HG02642 (cell line): ENCODE measurements around the gene PDGFC.

Source experiments
- ATAC-seq: cut with Tn5 transposase; IDR thresholded peaks from one replicate; pipeline ENCODE4 v1.9.1; 2021; ENCODE audit warnings: mild to moderate bottlenecking; ENCODE audit not compliant: unreplicated experiment, poor library complexity

PDGFC gene

DNA sequence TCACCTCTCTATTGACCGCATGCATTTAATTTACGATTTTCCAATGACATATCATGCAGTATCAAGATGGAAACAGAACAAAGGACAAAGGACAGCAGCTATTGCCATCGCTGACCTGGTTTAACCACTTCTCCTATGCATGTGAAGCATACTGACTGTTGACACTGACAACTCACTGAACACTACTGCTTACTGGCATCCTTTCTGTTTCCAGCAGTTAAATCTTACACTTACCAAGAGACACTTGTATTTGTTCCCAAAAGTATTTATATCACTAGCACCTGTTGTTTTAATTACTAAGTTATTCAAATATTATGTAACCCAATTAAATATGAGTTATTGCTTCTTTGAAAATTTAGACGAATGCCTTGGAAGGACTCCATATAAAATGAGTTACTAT is 176.7 kb downstream of the PDGFC start:
- ATAC-seq, result no peak

DNA sequence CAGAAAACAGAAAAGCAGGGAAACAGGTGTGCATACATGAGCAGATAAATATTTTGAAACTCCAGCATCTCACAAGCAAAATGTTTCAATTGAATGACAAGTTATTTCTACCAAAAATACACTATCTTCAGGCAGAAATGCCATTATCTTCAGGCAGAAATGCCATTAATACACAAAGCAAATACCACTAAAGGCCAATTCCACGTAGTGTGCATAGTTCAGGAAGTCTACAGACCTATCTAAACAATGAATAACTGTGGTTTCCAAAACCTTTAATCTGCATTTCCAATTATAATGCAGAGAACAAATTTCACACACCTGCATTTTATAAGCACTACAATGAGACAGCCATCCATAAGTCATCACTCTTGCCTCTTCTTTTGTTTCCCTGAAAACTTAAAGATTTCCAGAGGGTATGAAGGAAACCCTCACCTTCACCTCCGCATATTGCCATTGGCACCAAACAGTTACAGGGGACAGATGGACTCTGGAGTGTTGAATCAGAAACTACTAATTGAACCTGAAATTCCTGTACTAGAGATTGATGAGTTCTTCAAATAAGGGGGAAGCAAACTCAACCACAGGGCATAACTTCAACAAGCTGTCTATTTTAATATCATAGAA is 179.0 kb downstream of the PDGFC start:
- no peak for ATAC-seq

DNA sequence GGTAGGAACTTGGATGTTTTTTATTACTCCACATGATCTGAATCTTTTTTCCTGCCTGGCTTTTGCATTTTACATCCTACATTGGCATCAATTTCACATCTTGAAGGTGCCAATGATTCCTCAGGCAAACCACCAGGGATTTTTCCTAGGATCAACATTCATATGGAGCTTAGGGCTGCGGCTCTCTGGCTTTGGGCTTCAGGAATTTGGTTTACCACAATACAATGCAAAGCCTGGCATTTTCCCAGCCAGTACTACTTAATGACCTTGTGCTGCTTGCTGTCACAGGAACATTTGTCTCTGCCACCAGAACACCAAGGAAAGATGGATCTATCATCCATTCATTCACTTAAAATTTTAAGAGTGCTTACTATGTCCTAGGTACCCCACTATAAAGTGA is 180.7 kb downstream of the PDGFC start:
- ATAC-seq, result no peak

DNA sequence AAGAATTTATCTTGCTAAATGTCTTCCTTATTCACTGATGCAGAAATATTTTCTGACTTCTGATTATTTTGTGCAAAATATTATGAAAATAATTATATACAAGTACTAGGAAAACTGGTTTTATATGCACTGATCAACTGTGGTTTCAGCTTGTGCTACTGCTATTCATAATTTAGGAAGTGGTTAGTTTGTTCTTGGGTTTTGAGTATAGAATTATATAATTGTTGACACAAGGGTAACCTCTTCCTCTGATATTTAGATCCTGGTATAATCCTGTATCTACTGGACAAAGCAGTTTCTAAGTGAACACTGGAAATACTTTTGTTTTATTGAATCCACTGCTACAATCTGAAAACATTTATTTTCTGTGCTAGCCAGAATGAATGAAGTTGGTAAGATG is 182.8 kb downstream of the PDGFC start:
- no peak for ATAC-seq

DNA sequence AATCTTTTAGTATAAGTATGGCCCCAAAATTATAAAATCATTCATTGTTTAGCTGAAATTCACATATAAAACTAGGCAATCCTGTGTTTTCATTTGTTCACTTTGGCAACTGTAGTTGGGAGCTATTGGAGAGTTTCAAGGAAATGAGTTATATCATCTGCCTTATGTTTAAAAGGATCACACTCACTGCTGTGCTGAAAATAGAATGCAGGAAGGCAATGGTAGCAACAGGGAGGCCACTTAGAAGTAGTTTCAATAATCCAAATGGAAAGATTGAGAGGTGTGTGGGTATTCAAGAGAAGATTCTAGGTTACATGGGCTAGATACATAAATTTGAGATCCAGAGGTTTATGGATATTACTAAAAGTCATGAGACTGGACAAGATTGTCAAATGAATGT is 184.9 kb downstream of the PDGFC start:
- ATAC-seq, result no peak

DNA sequence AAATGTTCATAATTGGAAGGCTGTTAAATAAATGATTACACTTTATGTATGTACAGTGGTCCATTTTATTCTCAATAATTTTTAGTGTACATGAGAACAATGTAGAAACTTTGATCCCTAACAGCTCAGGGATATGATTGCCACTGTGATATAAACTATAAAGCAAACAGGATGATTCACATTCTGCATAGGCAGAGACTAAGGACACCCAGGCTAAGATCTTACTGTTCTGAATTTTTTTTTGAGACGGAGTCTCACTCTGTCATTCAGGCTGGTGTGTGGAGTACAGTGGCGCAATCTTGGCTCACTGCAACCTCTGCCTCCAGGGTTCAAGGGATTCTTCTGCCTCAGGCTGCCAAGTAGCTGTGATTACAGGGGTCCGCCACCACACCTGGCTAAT is 186.6 kb downstream of the PDGFC start:
- ATAC-seq, result no peak

DNA sequence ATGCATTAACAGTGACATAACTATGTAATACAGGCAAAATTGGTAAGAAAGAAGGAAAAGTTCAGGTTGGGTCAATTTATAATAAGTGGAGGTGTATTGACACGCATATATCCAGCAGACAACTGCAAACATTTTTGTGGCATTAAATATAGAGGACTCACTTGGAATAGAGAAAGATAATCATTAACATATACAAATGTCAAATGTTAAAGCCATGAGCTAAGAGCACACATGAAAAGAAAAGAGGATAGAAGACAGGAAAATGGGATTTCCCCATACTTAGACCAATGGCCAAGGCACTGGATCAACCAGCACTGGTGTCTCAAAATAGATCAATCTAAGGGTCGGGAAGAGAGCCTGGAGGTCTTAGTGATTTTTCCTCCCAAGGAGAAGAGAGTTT is 187.6 kb downstream of the PDGFC start:
- ATAC-seq, result no peak

DNA sequence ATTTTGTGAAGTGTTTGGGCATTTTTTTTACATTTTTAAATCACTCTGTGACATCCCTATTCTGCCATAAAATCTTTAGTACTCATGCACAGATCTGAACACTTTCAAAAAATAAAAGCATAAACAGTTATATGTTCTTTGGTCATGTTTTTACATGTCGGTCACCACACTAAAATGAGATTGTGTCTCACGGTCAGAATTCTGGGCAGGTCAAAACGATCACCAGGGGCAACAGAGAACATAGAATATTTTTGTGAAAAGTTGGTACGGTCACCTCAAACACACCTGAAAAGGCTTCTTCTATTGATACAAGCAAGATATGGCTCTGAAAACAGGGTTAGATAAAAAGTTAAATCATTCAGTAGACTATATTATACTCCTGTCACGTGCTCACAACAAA is 189.1 kb downstream of the PDGFC start:
- ATAC-seq, result no peak

DNA sequence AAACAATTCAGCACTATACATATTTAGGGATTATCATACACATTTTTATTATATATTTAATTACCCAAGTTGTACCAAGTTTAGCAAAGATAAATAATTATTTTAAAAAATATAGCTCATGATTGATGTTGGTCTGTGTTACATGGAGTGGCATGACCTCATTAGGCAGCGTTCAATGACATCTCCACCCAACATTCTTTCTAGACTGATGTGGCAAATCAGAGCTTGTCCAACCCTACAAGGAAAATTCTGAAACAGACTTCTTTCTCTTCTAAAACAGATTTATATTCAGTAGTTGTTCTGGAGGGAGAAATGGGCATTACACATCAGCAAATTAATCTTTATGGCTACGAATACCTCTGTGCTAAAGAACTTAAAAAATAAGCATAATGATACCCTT is 189.7 kb downstream of the PDGFC start:
- no peak for ATAC-seq

DNA sequence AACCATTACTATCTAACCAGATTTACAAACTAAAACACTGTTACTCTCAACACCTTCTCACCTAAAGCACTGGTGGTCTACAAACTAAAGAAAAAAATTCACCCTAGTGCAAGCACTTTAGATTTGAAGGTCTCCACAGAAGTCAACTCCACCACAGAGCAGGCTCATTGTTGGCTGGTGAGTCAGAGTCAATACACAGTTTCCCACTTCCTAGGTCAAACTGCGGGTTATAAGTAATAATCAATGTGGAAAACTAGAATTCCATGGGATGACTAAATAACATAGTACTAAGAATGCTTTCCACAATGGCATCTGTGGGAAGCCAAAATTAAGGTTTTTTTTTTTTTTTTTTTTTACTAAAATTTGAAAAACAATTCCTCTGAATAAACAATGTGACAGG is 191.8 kb downstream of the PDGFC start:
- ATAC-seq, result no peak

DNA sequence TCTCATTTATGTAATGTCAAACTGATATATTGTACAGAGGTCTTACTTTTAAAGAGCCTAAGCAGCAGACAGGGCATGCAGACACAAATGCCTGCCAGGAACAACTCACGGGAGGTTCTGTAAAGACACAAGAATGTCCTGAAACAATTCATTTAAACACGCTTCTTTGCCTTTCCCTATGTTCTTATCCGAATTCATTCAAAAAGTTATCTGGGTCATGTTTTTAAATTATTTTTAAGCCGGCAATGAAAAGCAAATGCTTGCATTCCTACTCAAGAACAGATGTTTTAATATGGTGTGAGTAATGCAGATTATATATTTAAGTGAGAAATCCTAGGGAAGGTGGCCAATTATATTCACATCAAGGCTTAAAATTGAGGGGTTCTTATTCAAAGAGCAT is 192.6 kb downstream of the PDGFC start:
- ATAC-seq, result no peak

DNA sequence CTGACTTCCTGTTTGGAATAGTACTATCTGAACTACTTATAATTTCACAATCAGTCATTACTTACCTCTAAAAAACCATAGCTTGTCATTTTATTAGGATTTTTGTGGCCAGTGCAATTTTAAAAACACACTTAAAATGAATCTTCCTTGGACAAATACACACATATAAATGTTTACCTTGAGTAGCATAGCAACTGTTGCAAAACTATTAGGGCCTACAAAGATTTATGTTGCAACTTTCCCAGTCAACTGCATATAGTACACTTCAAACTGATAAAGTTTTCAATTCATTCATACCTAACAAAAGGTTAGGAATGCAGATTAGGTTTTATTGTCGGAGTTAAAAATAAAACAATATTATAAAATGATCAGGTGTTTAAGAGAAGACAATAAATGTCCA is 193.0 kb downstream of the PDGFC start:
- ATAC-seq, result no peak

DNA sequence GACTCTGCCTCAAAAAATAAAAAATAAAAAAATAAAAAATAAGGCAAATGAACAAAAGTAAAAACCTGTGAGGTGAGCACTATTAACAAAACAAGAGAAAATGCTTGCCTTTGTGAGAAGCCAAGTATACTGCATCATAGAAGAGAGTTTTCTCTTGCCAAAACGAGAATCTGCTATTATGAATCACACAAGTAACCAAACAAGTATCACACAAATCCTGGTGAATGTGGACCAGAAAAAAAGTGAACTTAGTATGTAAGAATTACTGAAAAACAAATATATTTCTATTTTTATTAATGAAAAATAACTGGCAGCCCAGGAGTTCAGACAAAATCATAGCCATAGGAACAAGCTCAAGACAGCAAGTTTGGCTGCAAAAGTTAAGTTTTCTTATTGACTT is 193.5 kb downstream of the PDGFC start:
- no peak for ATAC-seq

DNA sequence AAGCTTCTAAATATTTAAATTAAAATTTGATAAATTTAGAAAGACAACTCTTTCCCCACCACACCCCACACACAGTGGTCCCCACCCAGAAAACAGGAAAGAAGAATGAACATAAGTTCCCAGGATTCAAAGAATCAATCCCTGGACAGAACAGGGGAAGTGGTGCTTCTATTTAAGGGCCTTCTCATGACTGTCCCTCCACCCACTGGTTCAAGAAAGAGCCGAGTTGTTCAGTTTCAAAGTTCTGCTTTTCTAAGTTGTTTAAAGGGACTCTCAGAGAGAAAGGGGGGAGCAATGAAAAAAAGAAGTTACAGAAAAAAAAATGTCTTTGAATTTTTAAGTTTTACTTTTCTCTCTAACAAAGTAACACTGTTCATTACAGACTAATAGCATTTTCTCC is 195.8 kb downstream of the PDGFC start:
- ATAC-seq, result no peak

DNA sequence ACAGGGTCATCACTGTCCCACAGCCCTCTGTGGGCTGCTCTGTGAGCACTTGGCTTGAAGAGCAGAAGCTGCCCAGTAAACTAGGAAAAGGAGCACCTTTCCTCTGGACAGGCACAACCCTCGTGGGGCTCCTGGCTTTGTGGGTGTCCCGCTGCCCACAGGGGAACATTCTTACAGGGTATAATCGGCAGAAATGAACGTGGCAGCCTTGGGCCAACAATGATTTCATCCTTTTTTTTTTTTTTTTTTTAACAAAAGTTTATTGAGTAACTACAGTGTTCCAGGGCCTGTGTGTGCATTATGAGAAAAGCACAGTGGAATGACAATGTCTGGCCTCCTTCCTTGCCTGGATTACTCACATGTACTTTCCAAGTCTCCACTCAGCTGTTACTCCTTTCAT is 197.2 kb downstream of the PDGFC start:
- ATAC-seq, result no peak

DNA sequence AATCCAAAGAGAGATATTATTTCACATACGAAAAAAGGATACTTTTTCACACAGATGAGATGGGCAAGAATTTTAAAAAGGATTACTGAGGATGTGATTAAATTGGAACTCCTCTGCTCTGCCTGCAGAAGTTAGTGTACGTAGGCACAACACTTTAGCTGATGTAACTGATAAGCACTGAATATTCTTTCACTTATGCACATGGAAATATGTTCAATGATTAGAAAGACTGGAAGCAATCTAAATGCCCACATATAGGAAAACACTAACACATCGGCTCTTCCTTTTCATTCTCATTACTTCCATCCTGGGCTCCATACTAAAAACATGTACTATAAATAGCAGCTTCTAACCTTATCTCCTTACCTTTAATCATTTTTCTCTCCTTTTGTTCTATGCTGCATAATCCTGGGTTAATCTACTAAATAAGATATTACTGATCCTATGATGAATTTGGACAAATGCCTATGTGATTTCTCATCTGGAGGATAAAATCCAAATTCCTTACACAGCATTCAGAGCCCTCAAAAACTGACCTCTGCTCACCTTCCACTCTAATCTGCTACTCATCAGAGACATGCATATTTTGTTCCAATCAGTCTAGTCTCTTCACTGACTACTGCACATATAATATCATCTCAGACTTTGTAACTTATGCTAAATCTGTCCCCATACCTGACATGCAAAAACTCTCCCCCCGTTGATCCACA is 197.8 kb downstream of the PDGFC start:
- no peak for ATAC-seq

DNA sequence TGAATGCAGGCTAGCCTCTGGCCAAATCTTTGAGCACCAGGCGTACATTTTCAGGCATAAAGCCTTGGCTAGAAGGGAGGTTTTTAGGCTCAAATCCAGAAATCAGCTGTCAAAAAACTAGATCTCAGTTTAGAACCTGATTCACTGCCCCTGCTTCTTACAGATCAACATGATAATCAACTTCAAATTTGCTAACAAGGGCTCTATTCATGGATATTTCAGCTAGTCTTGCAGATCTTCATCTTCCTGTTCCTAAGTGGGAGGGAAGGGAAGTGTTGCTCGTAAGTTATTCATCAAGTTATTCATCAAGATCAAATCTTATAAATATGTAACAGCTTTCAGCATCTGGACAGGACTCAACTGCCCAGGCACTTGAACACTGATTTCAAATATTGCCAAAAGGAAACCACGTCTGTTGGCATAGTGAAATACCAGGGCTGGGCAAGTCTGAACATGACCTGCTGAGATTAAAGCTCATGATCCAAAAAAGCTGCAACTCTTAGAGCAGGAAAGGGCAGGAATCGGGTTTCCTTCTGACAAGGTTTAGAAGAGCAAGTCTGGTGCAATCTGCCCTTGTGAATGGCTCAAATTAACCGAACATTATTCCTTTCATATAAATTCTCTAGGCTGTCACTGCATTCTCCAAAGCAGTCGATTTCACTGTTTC is 200.3 kb downstream of the PDGFC start:
- no peak for ATAC-seq

DNA sequence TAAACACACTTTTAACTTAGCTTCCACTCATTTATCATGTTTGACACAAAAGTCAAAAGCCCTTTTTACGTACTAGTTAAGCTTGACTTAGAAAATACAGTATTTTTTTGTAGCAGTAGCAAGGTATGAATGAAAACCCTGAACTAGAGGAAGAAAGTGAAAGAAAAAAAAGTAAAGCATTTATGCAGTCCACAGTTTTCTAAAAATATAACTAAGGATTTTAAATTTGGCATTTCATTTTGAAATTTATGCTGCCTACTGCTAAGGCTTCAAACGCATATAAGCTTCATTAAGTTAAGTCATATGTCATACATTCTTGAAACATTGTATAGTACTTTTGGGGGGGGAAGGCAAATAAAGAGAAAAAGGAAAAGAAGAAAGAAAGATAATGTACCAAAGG is 201.5 kb downstream of the PDGFC start:
- no peak for ATAC-seq

DNA sequence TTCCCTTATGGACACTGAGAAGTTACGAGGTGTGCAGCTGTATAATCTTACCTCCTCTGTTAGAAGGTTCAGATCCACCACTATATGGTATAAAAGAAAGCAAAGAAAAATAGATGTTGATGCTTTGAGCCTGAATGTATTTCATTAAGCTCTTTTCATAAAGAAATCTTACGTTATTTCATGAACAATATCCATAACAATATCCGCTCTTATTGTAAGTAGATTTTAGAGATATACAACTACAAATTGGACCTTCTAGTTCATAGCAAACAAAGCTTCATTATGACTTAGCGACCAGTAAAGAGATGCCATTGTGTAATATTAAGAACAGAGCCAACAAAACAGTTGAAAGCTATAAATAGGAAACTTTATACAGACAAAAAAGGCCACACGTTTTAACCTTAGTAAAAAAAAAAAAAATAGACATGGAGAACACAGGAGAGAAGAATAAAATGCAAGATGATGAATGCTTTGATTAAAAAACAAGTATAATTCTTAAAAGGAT is 203.6 kb downstream of the PDGFC start:
- ATAC-seq, result no peak

DNA sequence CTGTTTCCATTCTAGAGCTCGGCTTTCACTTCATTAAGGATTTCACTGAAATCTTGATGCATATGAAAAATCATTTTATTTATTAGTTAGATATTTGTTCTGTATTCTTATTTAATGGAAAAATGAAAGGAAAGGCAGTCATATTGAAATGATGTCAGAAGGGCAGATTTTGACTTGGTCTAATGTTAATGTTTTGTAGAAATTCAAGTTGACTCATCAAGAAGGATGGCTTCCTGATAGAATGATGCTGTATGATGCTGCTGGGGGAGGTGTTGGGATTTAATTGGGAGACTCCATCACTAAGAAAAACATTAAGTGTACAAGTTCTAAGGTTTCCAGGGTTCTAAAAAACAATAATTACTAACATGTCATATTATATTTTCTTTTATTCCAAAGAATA is 204.8 kb downstream of the PDGFC start:
- ATAC-seq, result no peak

DNA sequence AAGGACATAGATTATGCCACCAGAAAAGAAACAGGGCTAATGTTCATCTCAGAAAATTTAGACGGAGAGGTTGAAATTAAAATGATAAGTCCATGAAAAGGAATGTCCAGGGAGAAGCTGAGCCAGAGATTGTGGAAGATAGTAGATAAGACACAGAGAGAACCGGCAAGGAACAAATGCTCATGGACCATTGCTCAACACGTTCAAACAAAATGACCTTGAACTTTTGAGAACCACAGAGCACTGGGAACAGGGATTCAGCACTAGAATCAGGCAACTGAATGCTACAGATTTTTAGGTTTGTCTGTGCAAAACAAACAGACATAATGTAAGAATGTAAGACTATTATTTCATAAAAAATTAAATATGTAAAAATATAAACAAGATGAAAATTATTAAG is 206.3 kb downstream of the PDGFC start:
- no peak for ATAC-seq

DNA sequence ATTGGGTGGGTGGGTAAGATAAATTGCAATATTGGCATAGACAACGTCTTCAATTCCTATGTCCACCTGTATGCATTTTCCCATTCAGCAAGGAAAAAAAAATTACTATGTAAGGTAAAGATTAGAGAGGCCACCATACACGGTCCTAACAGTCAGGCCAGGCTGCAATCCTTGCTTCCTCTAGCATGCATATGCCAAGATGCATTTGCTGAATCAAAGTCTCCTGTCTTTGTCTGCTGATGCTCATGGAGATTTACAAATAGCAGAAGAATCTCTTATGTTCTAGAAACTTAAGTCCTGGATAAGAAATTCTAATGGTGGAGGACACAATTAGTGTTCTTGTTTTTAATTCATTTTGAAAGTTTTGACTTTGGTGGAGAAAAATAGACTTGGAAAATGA is 206.8 kb downstream of the PDGFC start:
- no peak for ATAC-seq
